H1 (cell line): ENCODE measurements around the gene WDR38. TPM values are rescaled to one million over a fixed set of nuclear protein-coding genes. Genes with fewer than 3 reads are reported as not detected.

Experiments
- CTCF ChIA-PET: fragments of 300-600 bp; sonication (Branson Sonifier 250); formaldehyde crosslinking; loops from one replicate; lab custom pipeline; 2021; ENCODE audit not compliant: partially characterized antibody; lab: Charles Lee
- POLR2A ChIA-PET: fragments of 300-600 bp; sonication (Branson Sonifier 250); formaldehyde crosslinking; loops from one replicate; lab custom pipeline; 2021; ENCODE audit warnings: inconsistent platforms; ENCODE audit not compliant: partially characterized antibody; lab: Charles Lee
- DNase-seq, 2 experiments: peaks; one replicate each; pipeline versions ENCODE4 v3.0.0 to v3.0.0-alpha.2; 2010 to 2022; ENCODE audit warnings: low spot score in 2 of 2, low read depth in 1 of 2, mixed read lengths in 1 of 2
- FAIRE-seq: peaks from 2 replicates; lab custom pipeline; 2011; peaks lifted over from hg19 to GRCh38; lab: Jason Lieb, UNC
- H2AFZ ChIP-seq: 2 replicates; pipeline ENCODE4 v1.8.1; 2012; ENCODE audit warnings: low read length, inconsistent platforms
- H2AK5ac ChIP-seq: 2 replicates; pipeline ENCODE4 v1.6.1; 2013; ENCODE audit warnings: low read depth, low read length
- H2BK120ac ChIP-seq: replicated peaks from 2 replicates; pipeline ENCODE3; 2013; ENCODE audit warnings: low read depth, low read length, inconsistent platforms
- H2BK12ac ChIP-seq: 2 replicates; pipeline ENCODE4 v1.6.1; 2013; ENCODE audit warnings: low read depth, low read length
- H2BK15ac ChIP-seq: 2 replicates; pipeline ENCODE4 v1.6.1; 2013; ENCODE audit warnings: low read length
- H2BK20ac ChIP-seq: 2 replicates; pipeline ENCODE4 v1.6.1; 2013; ENCODE audit warnings: low read length
- H2BK5ac ChIP-seq: 2 replicates; pipeline ENCODE4 v1.6.1; 2013; ENCODE audit warnings: low read depth, low read length
- H3K14ac ChIP-seq: 2 replicates; pipeline ENCODE4 v1.6.1; 2013; ENCODE audit warnings: inconsistent platforms; ENCODE audit not compliant: insufficient read length
- H3K18ac ChIP-seq: 2 replicates; pipeline ENCODE4 v1.6.1; 2013; ENCODE audit warnings: low read length; ENCODE audit errors: extremely low read depth
- H3K23ac ChIP-seq: 2 replicates; pipeline ENCODE4 v1.6.1; 2013; ENCODE audit warnings: inconsistent platforms; ENCODE audit not compliant: insufficient read length
- H3K23me2 ChIP-seq: 2 replicates; pipeline ENCODE4 v1.6.1; 2013; ENCODE audit warnings: low read depth, low read length
- H3K27ac ChIP-seq: 2 replicates; pipeline ENCODE4 v1.6.1; 2011; ENCODE audit warnings: low read depth, low read length, inconsistent platforms
- H3K27me3 ChIP-seq, 4 experiments: replicated peaks in 1 of 4; 1 replicate in 1 of 4; 2 replicates in 3 of 4; pipeline versions ENCODE4 v1.6.1 to v1.8.1; 2011 to 2013; ENCODE audit warnings: low read length in 3 of 4, mild to moderate bottlenecking in 3 of 4, inconsistent platforms in 2 of 4, mixed read lengths in 2 of 4, moderate library complexity in 1 of 4; ENCODE audit not compliant: control insufficient read depth in 3 of 4, insufficient read depth in 3 of 4; ENCODE audit errors: extremely low read depth in 1 of 4
- H3K36me3 ChIP-seq, 4 experiments: 2 replicates each; pipeline versions ENCODE4 v1.6.1 to v1.8.1; 2011 to 2013; ENCODE audit warnings: mild to moderate bottlenecking in 4 of 4, low read length in 3 of 4, moderate library complexity in 2 of 4, control low read depth in 1 of 4, inconsistent platforms in 1 of 4; ENCODE audit not compliant: insufficient read depth in 4 of 4, control insufficient read depth in 2 of 4
- H3K4ac ChIP-seq: replicated peaks from 2 replicates; pipeline ENCODE3; 2013; ENCODE audit warnings: low read length, low read depth, mixed read lengths, inconsistent platforms; ENCODE audit not compliant: insufficient read length
- H3K4me1 ChIP-seq, 4 experiments: replicated peaks in 1 of 4; 1 replicate in 1 of 4; 2 replicates in 3 of 4; pipeline versions ENCODE4 v1.6.1 to v1.8.1; 2011 to 2013; ENCODE audit warnings: low read length in 3 of 4, inconsistent platforms in 2 of 4, mixed read lengths in 1 of 4; ENCODE audit not compliant: insufficient read depth in 4 of 4, control insufficient read depth in 3 of 4
- H3K4me2 ChIP-seq, 2 experiments: 2 replicates each; pipeline versions ENCODE4 v1.6.1 to v1.8.1; 2011 to 2013; ENCODE audit warnings: low read depth in 2 of 2, low read length in 2 of 2, control low read depth in 1 of 2, inconsistent platforms in 1 of 2, mild to moderate bottlenecking in 1 of 2; ENCODE audit not compliant: insufficient read depth in 1 of 2
- H3K4me3 ChIP-seq, 4 experiments: fragments of 200-600, 300-600 bp in 1 of 4; sonication (generic), shearing (Covaris generic), sonication (Bioruptor Twin) in 1 of 4; 2 replicates each; pipeline versions ENCODE4 v1.5.1 to v1.8.1; 2011 to 2016; ENCODE audit warnings: low read length in 4 of 4, low read depth in 3 of 4, control low read depth in 2 of 4, inconsistent platforms in 2 of 4, mild to moderate bottlenecking in 2 of 4, mixed read lengths in 1 of 4, moderate library complexity in 1 of 4; ENCODE audit not compliant: insufficient read depth in 2 of 4; ENCODE audit errors: extremely low read depth in 1 of 4
- H3K56ac ChIP-seq: replicated peaks from 2 replicates; pipeline ENCODE3; 2013; ENCODE audit warnings: low read depth, mild to moderate bottlenecking, mixed read lengths, low read length, inconsistent platforms; ENCODE audit not compliant: insufficient read length
- H3K79me1 ChIP-seq: 2 replicates; pipeline ENCODE4 v1.6.1; 2013; ENCODE audit warnings: low read depth, low read length, control low read depth
- H3K79me2 ChIP-seq, 2 experiments: 2 replicates each; pipeline versions ENCODE4 v1.6.1 to v1.8.1; 2012 to 2013; ENCODE audit warnings: low read length in 2 of 2, mild to moderate bottlenecking in 2 of 2, inconsistent platforms in 1 of 2; ENCODE audit not compliant: insufficient read depth in 2 of 2, control insufficient read depth in 1 of 2
- H3K9ac ChIP-seq, 4 experiments: replicated peaks in 1 of 4; 1 replicate in 1 of 4; 2 replicates in 3 of 4; pipeline versions ENCODE4 v1.6.1 to v1.8.1; 2011 to 2013; ENCODE audit warnings: low read depth in 3 of 4, low read length in 3 of 4, control low read depth in 2 of 4, mild to moderate bottlenecking in 2 of 4, moderate library complexity in 2 of 4, inconsistent platforms in 1 of 4; ENCODE audit errors: extremely low read depth in 1 of 4
- H3K9me3 ChIP-seq, 2 experiments: 2 replicates each; pipeline versions ENCODE4 v1.6.1 to v1.8.1; 2012 to 2013; ENCODE audit warnings: mild to moderate bottlenecking in 2 of 2, moderate library complexity in 2 of 2, control low read depth in 1 of 2, inconsistent platforms in 1 of 2, low read depth in 1 of 2, low read length in 1 of 2, mixed read lengths in 1 of 2; ENCODE audit not compliant: insufficient read depth in 2 of 2
- H4K20me1 ChIP-seq, 2 experiments: replicated peaks in 1 of 2; 2 replicates each; pipeline versions ENCODE3 to v1.8.1; 2011 to 2013; ENCODE audit warnings: inconsistent platforms in 2 of 2, low read length in 2 of 2, mild to moderate bottlenecking in 1 of 2; ENCODE audit not compliant: insufficient read depth in 2 of 2, control insufficient read depth in 1 of 2
- H4K5ac ChIP-seq: 2 replicates; pipeline ENCODE4 v1.6.1; 2013; ENCODE audit warnings: low read length, low read depth, mixed read lengths, inconsistent platforms; ENCODE audit not compliant: insufficient read length
- H4K8ac ChIP-seq: 2 replicates; pipeline ENCODE4 v1.8.0; 2013; ENCODE audit warnings: mild to moderate bottlenecking, moderate library complexity, low read length, inconsistent platforms; ENCODE audit not compliant: insufficient read depth; ENCODE audit errors: extremely low read depth
- H4K91ac ChIP-seq: replicated peaks from 2 replicates; pipeline ENCODE3; 2013; ENCODE audit warnings: low read length, mixed read lengths, inconsistent platforms; ENCODE audit not compliant: insufficient read length
- BCL11A ChIP-seq, 2 experiments: IDR thresholded peaks; one replicate each; pipeline ENCODE4 v1.6.1; 2011; ENCODE audit warnings: low read depth in 2 of 2, low read length in 2 of 2, mild to moderate bottlenecking in 2 of 2
- WGBS, 2 experiments: shearing (Covaris generic) in 1 of 2; methylation state at CpG; one replicate each; pipeline versions ENCODE4 v1.1.6 to v1.1.7; 2013 to 2015; ENCODE audit warnings: low lambda C conversion rate in 2 of 2, mixed read lengths in 2 of 2, inconsistent platforms in 1 of 2, low coverage in 1 of 2, missing lambda C conversion rate in 1 of 2; ENCODE audit not compliant: insufficient replicate concordance in 2 of 2, insufficient coverage in 1 of 2, insufficient read length in 1 of 2; ENCODE audit errors: extremely low coverage in 1 of 2, missing lambda C conversion rate in 1 of 2; 5-methylcytosine and 5-hydroxymethylcytosine counted together
- polyA plus RNA-seq, 7 experiments: library from polyadenylated mRNA; depleted of rRNA in 3 of 7; stranded (reverse) in 5 of 7; unstranded in 2 of 7; fragments of >200 nt in 5 of 7; fragments of 200-250 nt in 2 of 7; gene quantifications; 1 replicate in 5 of 7; 2 replicates in 1 of 7; 4 replicates in 1 of 7; pipeline versions ENCODE4 v1.2.1 to v1.2.3, GENCODE V29; 2011 to 2013; ENCODE audit warnings: missing spikeins in 2 of 7, mixed read lengths in 2 of 7
- total RNA-seq: library from RNA; stranded (reverse); fragmentation: NEBNext Ultra II Directional; extraction: Animal tissue kit (Norgen Biotek cat#: 25700); gene quantifications from 2 replicates; pipeline ENCODE4 v1.2.1, GENCODE V29; 2021

Gene WDR38
- total and polyA plus RNA-seq, 2 of the 8 experiments (the other 6 are each of a cell fraction or from before 2014, with no cell fraction given), result not detected

GRCh38 chr9:124835026-124835557 is 18.2 kb upstream of the WDR38 start:
- Histone ChIP-seq H3K27ac (no peak overlapping the region), H2BK120ac (no peak overlapping the region), H2BK12ac (no peak overlapping the region), H3K79me1 (no peaks in the 10 kb centered on the region), H3K79me2 (no peaks in the 10 kb centered on the region), H3K9ac (no peak overlapping the region), H3K4me2 (no peak overlapping the region), H2AK5ac (no peak overlapping the region), H4K5ac (no peak overlapping the region), H3K14ac (no peak overlapping the region), H3K27me3 (no peaks in the 10 kb centered on the region), H3K23me2 (no peaks in the 10 kb centered on the region), H3K56ac (no peak overlapping the region), H4K20me1 (no peaks in the 10 kb centered on the region), H3K4ac (no peak overlapping the region), H2BK20ac (no peak overlapping the region), H3K4me1 (peaks cover 0 to 5% (median 3%) of the 10 kb centered on the region in 4 experiments; a peak in 4 of 7 replicates), H2BK5ac (no peak overlapping the region), H3K9me3 (no peaks in the 10 kb centered on the region), H2BK15ac (no peak overlapping the region), H3K4me3 (no peak overlapping the region), H3K36me3 (no peaks in the 10 kb centered on the region), H4K8ac (no peak overlapping the region), H3K23ac (no peak overlapping the region), H3K18ac (no peak overlapping the region), H2AFZ (no peak overlapping the region), H4K91ac (no peak overlapping the region)
- ChIA-PET POLR2A (interaction anchor here (1.0 to 2.5 kb wide), 2 partner anchors 18 to 26 kb away, joined by 4 to 8 read pairs; partner anchors contain the start of genes ARPC5L and RPL35), CTCF (interaction anchor here (0.7 to 65.2 kb wide), 7 partner anchors 13 to 58 kb away, joined by 3 to 1529 read pairs (median 5); partner anchors contain the start of genes ARPC5L, NR6A1, OLFML2A and RPL35)
- FAIRE-seq (no peak), DNase-seq (no peak)
- WGBS, 2 experiments, result 85% methylated on average over 13 of the region's 13 CpGs; no CpG with 5 or more reads in 1 of the 2 experiments
- no peak for TF ChIP-seq BCL11A (IDR thresholded peaks at IDR 0.05; ENCODE audit: low read depth in 2 of 2, low read length in 2 of 2)
